ENCODE data around the gene MORN1. TPM values are rescaled to one million over a fixed set of nuclear protein-coding genes. Genes with fewer than 3 reads are reported as not detected.

MORN1 gene
- total and polyA plus RNA-seq, 2 donors (not counting 3 experiments of a cell fraction or from before 2014, with no cell fraction given) = 4.3 to 6.4 TPM

- H3K4me1 ChIP-seq (ENCODE audit: control insufficient read depth, extremely low read depth, insufficient read depth, low read length) = peaks cover 32% of the 10 kb centered on the region
- ChIA-PET POLR2A (no interaction called here), CTCF (interaction anchor here (1.2 to 1.7 kb wide), 2 partner anchors 12 to 17 kb away, joined by 4 to 8 read pairs; no protein-coding TSS in a partner anchor)
- intact Hi-C loops (cut with micrococcal nuclease) = no loop called here
- no peaks in the 10 kb centered on the region for H3K9me3 ChIP-seq (replicated peaks; ENCODE audit: control insufficient read depth, insufficient read depth, low read length)
- no peak for FAIRE-seq
- H3K36me3 ChIP-seq (ENCODE audit: control insufficient read depth in 2 of 2, extremely low read depth in 1 of 2, insufficient read depth in 2 of 2, low read length in 2 of 2) = peaks cover 0 to 5% of the 10 kb centered on the region in 2 experiments
- dilution Hi-C loops (cut with MboI; ENCODE audit: extremely low pct_ligation_motif_present, low sequenced_read_pairs) = no loop called here
- H2AFZ ChIP-seq (ENCODE audit: low read depth, low read length) = no peak overlapping the region
- BruUV-seq (replicated peaks) = no TSS peak
- no peaks in the 10 kb centered on the region for H4K20me1 ChIP-seq (replicated peaks; ENCODE audit: control insufficient read depth, extremely low read depth, insufficient read depth, low read length)
- H3K27ac ChIP-seq (ENCODE audit: insufficient read depth, low read depth, low read length) = no peak overlapping the region
- no peak for DNase-seq (ENCODE audit: low read depth, low spot score)
- no peak overlapping the region for H3K4me3 ChIP-seq (replicated peaks in 1 of 3; ENCODE audit: insufficient read depth in 1 of 3, low read depth in 1 of 3, low read length in 3 of 3)
- peaks cover 90% of the 10 kb centered on the region for H3K79me2 ChIP-seq (ENCODE audit: control insufficient read depth, insufficient read depth, low read length)
- H3K9ac ChIP-seq (replicated peaks; ENCODE audit: extremely low read depth, insufficient read depth, low read length) = no peak overlapping the region
- TF ChIP-seq POLR2A (IDR thresholded peaks at IDR 0.05; ENCODE audit: low read depth, low read length) (no peak), CTCF (IDR thresholded peaks at IDR 0.05; ENCODE audit: extremely low read depth in 1 of 2, insufficient read depth in 1 of 2, low read depth in 1 of 2, low read length in 2 of 2) (no peak), MAX (IDR thresholded peaks at IDR 0.05; ENCODE audit: insufficient read depth, insufficient read length) (no peak), GATA2 (IDR thresholded peaks at IDR 0.05; ENCODE audit: insufficient read depth, insufficient read length, low read depth, low read length) (no peak), MYC (IDR thresholded peaks at IDR 0.05; ENCODE audit: low read depth, low read length) (no peak), EZH2 (IDR thresholded peaks at IDR 0.05; ENCODE audit: borderline replicate concordance, low read depth, low read length, severe bottlenecking) (no peak), FOS (IDR thresholded peaks at IDR 0.05; ENCODE audit: borderline replicate concordance, insufficient read depth, low read length) (no peak), JUN (IDR thresholded peaks at IDR 0.05; ENCODE audit: borderline replicate concordance, insufficient read depth, insufficient read length, low read depth) (no peak), POLR2AphosphoS5 (IDR thresholded peaks at IDR 0.05; ENCODE audit: insufficient read depth, low read depth, low read length) (no peak)
- no peaks in the 10 kb centered on the region for H3K27me3 ChIP-seq (ENCODE audit: control insufficient read depth in 2 of 2, insufficient read depth in 2 of 2, low read length in 2 of 2)
- no peak overlapping the region for H3K4me2 ChIP-seq (ENCODE audit: insufficient read depth, low read length)
- H3K9me1 ChIP-seq (replicated peaks; ENCODE audit: control insufficient read depth, extremely low read depth, insufficient read depth, low read length) = no peaks in the 10 kb centered on the region
Observed at GRCh38 chr1:2298685-2299084, 92.7 kb downstream of the MORN1 start.
